GM12878 (cell line): ENCODE measurements around the gene FBXL3. TPM values are rescaled to one million over a fixed set of nuclear protein-coding genes. Genes with fewer than 3 reads are reported as not detected.

Experiments used
- ATF3 ChIP-seq: IDR thresholded peaks from 2 replicates; pipeline ENCODE4 v1.6.1; 2011; ENCODE audit warnings: low read depth, mild to moderate bottlenecking, low read length, moderate library complexity, borderline replicate concordance; ENCODE audit errors: extremely low read depth
- ATF7 ChIP-seq: fragments of 450-650 bp; IDR thresholded peaks from 2 replicates; pipeline ENCODE4 v1.6.1; 2016; ENCODE audit warnings: low read depth, mild to moderate bottlenecking
- BCL11A ChIP-seq: IDR thresholded peaks from 2 replicates; pipeline ENCODE4 v1.6.1; 2011; ENCODE audit warnings: low read depth, low read length
- BMI1 ChIP-seq: fragments of 450-650 bp; IDR thresholded peaks from 2 replicates; pipeline ENCODE4 v1.6.1; 2016; ENCODE audit warnings: mild to moderate bottlenecking, moderate library complexity, borderline replicate concordance
- E2F4 ChIP-seq: IDR thresholded peaks from 2 replicates; pipeline ENCODE4 v1.6.1; 2012; ENCODE audit warnings: low read depth, low read length, improper control_type of control experiment
- EGR1 ChIP-seq, 2 experiments: IDR thresholded peaks; 1 replicate in 1 of 2; 2 replicates in 1 of 2; pipeline ENCODE4 v1.6.1; 2011 to 2012; ENCODE audit warnings: low read depth in 2 of 2, low read length in 2 of 2, borderline replicate concordance in 1 of 2, mild to moderate bottlenecking in 1 of 2, moderate library complexity in 1 of 2
- HCFC1 ChIP-seq: fragments of 150-350 bp; IDR thresholded peaks from 2 replicates; pipeline ENCODE4 v1.6.1; 2014; ENCODE audit warnings: low read length
- HDGF ChIP-seq: fragments of 450-650 bp; IDR thresholded peaks from 2 replicates; pipeline ENCODE4 v1.6.1; 2016; ENCODE audit warnings: antibody characterized with exemption
- NFXL1 ChIP-seq: fragments of 450-650 bp; IDR thresholded peaks from 2 replicates; pipeline ENCODE4 v1.6.1; 2017; ENCODE audit warnings: antibody characterized with exemption, mild to moderate bottlenecking, borderline replicate concordance
- NFYA ChIP-seq: IDR thresholded peaks from 2 replicates; pipeline ENCODE4 v1.6.1; 2011; ENCODE audit warnings: low read depth, mild to moderate bottlenecking, low read length, improper control_type of control experiment, borderline replicate concordance
- RELB ChIP-seq: fragments of 450-650 bp; IDR thresholded peaks from 2 replicates; pipeline ENCODE4 v1.6.1; 2017; ENCODE audit warnings: low read depth, mild to moderate bottlenecking, moderate library complexity
- RFX5 ChIP-seq: IDR thresholded peaks from 2 replicates; pipeline ENCODE4 v1.6.1; 2011; ENCODE audit warnings: low read depth, low read length, improper control_type of control experiment
- TARDBP ChIP-seq: IDR thresholded peaks from 2 replicates; pipeline ENCODE4 v1.6.1; 2016; ENCODE audit warnings: borderline replicate concordance
- TCF3 ChIP-seq: IDR thresholded peaks from 2 replicates; pipeline ENCODE4 v1.6.1; 2012; ENCODE audit warnings: low read depth, mild to moderate bottlenecking, low read length, borderline replicate concordance; ENCODE audit not compliant: insufficient read depth
- ZNF24 ChIP-seq: fragments of 450-650 bp; IDR thresholded peaks from 2 replicates; pipeline ENCODE4 v1.6.1; 2017; ENCODE audit warnings: antibody characterized with exemption, mild to moderate bottlenecking
- polyA plus RNA-seq, 11 experiments: library from polyadenylated mRNA; depleted of rRNA in 4 of 11; unstranded in 6 of 11; stranded (reverse) in 5 of 11; fragments of >200 nt; fragmentation: Nextera tagmentation in 4 of 11; fragmentation: Illumina TruSeq in 1 of 11; extraction: Ambion mirVana in 4 of 11; extraction: Trizol in 1 of 11; gene quantifications; 1 replicate in 1 of 11; 2 replicates in 10 of 11; pipeline versions ENCODE4 v1.2.1 to v1.2.3, GENCODE V29; 2011 to 2016; ENCODE audit warnings: inconsistent platforms in 2 of 11, missing spikeins in 2 of 11, low read depth in 1 of 11
- total RNA-seq, 4 experiments: library from RNA; depleted of rRNA in 3 of 4; stranded (reverse); fragments of >200 nt in 3 of 4; fragmentation: Illumina TruSeq in 1 of 4; extraction: Trizol in 1 of 4; gene quantifications; 2 replicates each; pipeline versions ENCODE4 v1.2.1 to v1.2.3, GENCODE V29; 2013 to 2021
- TF ChIP-seq, protein P1 (sequence below): fragments of 450-650 bp; IDR thresholded peaks from 2 replicates; pipeline ENCODE4 v1.6.1; 2017; ENCODE audit warnings: mild to moderate bottlenecking, moderate library complexity
- TF ChIP-seq, protein P2 (sequence below): IDR thresholded peaks from 2 replicates; pipeline ENCODE4 v1.6.1; 2011; ENCODE audit warnings: borderline replicate concordance, low read depth, mild to moderate bottlenecking, moderate library complexity, mixed read lengths, low read length; ENCODE audit not compliant: insufficient read depth; ENCODE audit errors: extremely low read length
- TF ChIP-seq, protein P3 (sequence below): fragments of 450-650 bp; IDR thresholded peaks from 2 replicates; pipeline ENCODE4 v1.6.1; 2018; ENCODE audit warnings: borderline replicate concordance, mild to moderate bottlenecking; ENCODE audit not compliant: partially characterized antibody
- TF ChIP-seq, protein P4 (sequence below): IDR thresholded peaks from 2 replicates; pipeline ENCODE4 v1.6.1; 2012; ENCODE audit warnings: low read depth, low read length, improper control_type of control experiment

The FBXL3 gene
- total and polyA plus RNA-seq, 10 of the 15 experiments (the other 5 are each of a cell fraction or from before 2014, with no cell fraction given) = 9.0 to 26.4 (median 19.7) TPM

DNA sequence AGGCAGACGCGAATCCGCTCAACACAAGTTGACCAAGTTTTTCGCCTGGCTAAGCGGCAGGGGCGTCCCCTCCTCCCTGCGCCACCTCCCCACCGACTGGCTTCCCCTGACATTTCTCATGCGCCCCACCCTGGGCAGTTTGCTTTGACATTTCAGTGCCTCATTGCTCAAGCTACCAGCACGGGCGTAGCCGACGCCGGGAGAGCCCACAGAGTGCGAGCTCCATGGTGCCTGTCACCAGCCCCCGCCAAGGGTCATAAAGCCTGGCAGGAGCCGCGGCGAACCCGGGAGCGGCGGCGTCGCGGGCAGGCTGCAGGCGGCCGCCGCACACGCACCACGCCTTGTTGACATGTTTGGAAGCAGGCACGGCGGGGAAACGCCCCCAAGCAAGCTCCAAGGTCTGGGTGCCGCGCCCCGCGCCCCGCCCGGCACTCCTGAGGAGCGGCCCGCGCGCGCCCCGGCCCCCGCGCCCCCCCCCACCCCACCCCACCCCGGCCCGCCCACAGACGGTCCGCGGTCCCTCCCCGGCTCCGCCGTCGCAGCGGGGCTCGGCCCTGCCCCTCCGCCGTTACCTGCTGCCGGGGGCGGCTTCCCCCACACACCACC, 601 bp downstream of the FBXL3 start (continued):
- TF ChIP-seq E2F4 = no peak
- TF ChIP-seq, protein P1, sequence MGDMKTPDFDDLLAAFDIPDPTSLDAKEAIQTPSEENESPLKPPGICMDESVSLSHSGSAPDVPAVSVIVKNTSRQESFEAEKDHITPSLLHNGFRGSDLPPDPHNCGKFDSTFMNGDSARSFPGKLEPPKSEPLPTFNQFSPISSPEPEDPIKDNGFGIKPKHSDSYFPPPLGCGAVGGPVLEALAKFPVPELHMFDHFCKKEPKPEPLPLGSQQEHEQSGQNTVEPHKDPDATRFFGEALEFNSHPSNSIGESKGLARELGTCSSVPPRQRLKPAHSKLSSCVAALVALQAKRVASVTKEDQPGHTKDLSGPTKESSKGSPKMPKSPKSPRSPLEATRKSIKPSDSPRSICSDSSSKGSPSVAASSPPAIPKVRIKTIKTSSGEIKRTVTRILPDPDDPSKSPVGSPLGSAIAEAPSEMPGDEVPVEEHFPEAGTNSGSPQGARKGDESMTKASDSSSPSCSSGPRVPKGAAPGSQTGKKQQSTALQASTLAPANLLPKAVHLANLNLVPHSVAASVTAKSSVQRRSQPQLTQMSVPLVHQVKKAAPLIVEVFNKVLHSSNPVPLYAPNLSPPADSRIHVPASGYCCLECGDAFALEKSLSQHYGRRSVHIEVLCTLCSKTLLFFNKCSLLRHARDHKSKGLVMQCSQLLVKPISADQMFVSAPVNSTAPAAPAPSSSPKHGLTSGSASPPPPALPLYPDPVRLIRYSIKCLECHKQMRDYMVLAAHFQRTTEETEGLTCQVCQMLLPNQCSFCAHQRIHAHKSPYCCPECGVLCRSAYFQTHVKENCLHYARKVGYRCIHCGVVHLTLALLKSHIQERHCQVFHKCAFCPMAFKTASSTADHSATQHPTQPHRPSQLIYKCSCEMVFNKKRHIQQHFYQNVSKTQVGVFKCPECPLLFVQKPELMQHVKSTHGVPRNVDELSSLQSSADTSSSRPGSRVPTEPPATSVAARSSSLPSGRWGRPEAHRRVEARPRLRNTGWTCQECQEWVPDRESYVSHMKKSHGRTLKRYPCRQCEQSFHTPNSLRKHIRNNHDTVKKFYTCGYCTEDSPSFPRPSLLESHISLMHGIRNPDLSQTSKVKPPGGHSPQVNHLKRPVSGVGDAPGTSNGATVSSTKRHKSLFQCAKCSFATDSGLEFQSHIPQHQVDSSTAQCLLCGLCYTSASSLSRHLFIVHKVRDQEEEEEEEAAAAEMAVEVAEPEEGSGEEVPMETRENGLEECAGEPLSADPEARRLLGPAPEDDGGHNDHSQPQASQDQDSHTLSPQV = no peak
- TF ChIP-seq, protein P2, sequence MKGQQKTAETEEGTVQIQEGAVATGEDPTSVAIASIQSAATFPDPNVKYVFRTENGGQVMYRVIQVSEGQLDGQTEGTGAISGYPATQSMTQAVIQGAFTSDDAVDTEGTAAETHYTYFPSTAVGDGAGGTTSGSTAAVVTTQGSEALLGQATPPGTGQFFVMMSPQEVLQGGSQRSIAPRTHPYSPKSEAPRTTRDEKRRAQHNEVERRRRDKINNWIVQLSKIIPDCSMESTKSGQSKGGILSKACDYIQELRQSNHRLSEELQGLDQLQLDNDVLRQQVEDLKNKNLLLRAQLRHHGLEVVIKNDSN = no peak
- TF ChIP-seq TARDBP = no peak
- no peak for TF ChIP-seq ATF7
- TF ChIP-seq, protein P3, sequence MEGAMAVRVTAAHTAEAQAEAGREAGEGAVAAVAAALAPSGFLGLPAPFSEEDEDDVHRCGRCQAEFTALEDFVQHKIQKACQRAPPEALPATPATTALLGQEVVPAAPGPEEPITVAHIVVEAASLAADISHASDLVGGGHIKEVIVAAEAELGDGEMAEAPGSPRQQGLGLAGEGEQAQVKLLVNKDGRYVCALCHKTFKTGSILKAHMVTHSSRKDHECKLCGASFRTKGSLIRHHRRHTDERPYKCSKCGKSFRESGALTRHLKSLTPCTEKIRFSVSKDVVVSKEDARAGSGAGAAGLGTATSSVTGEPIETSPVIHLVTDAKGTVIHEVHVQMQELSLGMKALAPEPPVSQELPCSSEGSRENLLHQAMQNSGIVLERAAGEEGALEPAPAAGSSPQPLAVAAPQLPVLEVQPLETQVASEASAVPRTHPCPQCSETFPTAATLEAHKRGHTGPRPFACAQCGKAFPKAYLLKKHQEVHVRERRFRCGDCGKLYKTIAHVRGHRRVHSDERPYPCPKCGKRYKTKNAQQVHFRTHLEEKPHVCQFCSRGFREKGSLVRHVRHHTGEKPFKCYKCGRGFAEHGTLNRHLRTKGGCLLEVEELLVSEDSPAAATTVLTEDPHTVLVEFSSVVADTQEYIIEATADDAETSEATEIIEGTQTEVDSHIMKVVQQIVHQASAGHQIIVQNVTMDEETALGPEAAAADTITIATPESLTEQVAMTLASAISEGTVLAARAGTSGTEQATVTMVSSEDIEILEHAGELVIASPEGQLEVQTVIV = no peak
- no peak for TF ChIP-seq RFX5
- TF ChIP-seq HCFC1 = no peak
- TF ChIP-seq TCF3 = no peak
- no peak for TF ChIP-seq BMI1
- TF ChIP-seq NFYA = no peak
- 0 out of 2 replicates have a peak, but pooled peaks have one; percentile 35 for TF ChIP-seq RELB
- TF ChIP-seq ATF3 = no peak
- TF ChIP-seq ZNF24 = no peak
- no peak for TF ChIP-seq NFXL1
- no peak for TF ChIP-seq BCL11A
- TF ChIP-seq HDGF = peak; percentile 61; the same call in 1 of the 2 replicates
- TF ChIP-seq, protein P4, sequence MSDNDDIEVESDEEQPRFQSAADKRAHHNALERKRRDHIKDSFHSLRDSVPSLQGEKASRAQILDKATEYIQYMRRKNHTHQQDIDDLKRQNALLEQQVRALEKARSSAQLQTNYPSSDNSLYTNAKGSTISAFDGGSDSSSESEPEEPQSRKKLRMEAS = peak; percentile 66
- TF ChIP-seq EGR1 (IDR thresholded peaks at IDR 0.05; ENCODE audit: borderline replicate concordance in 1 of 2, low read depth in 2 of 2, low read length in 2 of 2) = no peak
